HepG2 (cell line): ENCODE measurements around the gene EPB41L1. TPM values are rescaled to one million over a fixed set of nuclear protein-coding genes. Genes with fewer than 3 reads are reported as not detected.
A peak's percentile ranks its signal among the peaks of the same experiment; 100 is the strongest.

Experiments
- ARHGAP35 ChIP-seq: sonication (generic); formaldehyde crosslinking; IDR thresholded peaks from 2 replicates; pipeline ENCODE4 v1.9.0; 2022; ENCODE audit warnings: mild to moderate bottlenecking, inconsistent platforms, moderate library complexity, missing genetic modification reagents, borderline replicate concordance
- DMTF1 ChIP-seq: sonication (generic); formaldehyde crosslinking; IDR thresholded peaks from 2 replicates; pipeline ENCODE4 v1.4.0; 2020; ENCODE audit warnings: mild to moderate bottlenecking, missing genetic modification reagents
- ELF1 ChIP-seq: sonication (generic); formaldehyde crosslinking; IDR thresholded peaks from 2 replicates; pipeline ENCODE4 v1.4.0; 2020; ENCODE audit warnings: missing genetic modification reagents
- GFI1 ChIP-seq: sonication (generic); formaldehyde crosslinking; IDR thresholded peaks from 2 replicates; pipeline ENCODE4 v1.5.0; 2020; ENCODE audit warnings: missing genetic modification reagents, mild to moderate bottlenecking, borderline replicate concordance
- GLI4 ChIP-seq: sonication (generic); formaldehyde crosslinking; IDR thresholded peaks from 2 replicates; pipeline ENCODE4 v1.5.1; 2020; ENCODE audit warnings: missing genetic modification reagents, mild to moderate bottlenecking, moderate library complexity, borderline replicate concordance
- GMEB2 ChIP-seq: IDR thresholded peaks from 2 replicates; pipeline ENCODE4 v1.6.1; 2016; ENCODE audit warnings: missing biosample characterization, missing genetic modification reagents, low read depth
- JUNB ChIP-seq: sonication (generic); formaldehyde crosslinking; IDR thresholded peaks from 2 replicates; pipeline ENCODE4 v1.8.0; 2022; ENCODE audit warnings: missing genetic modification reagents, mild to moderate bottlenecking, borderline replicate concordance
- MEIS1 ChIP-seq: sonication (generic); formaldehyde crosslinking; IDR thresholded peaks from 2 replicates; pipeline ENCODE4 v1.9.0; 2021; ENCODE audit warnings: mild to moderate bottlenecking, missing genetic modification reagents, moderate library complexity, borderline replicate concordance
- MIXL1 ChIP-seq: IDR thresholded peaks from 2 replicates; pipeline ENCODE4 v1.6.1; 2016
- RCOR2 ChIP-seq: IDR thresholded peaks from 2 replicates; pipeline ENCODE4 v1.6.1; 2016; ENCODE audit warnings: missing biosample characterization, missing genetic modification reagents
- RFXANK ChIP-seq: IDR thresholded peaks from 2 replicates; pipeline ENCODE4 v1.6.1; 2016
- THAP9 ChIP-seq: sonication (generic); formaldehyde crosslinking; IDR thresholded peaks from 2 replicates; pipeline ENCODE4; 2020; ENCODE audit warnings: missing genetic modification reagents, mild to moderate bottlenecking, borderline replicate concordance
- TSC22D2 ChIP-seq: sonication (generic); formaldehyde crosslinking; IDR thresholded peaks from 2 replicates; pipeline ENCODE4 v1.5.1; 2020; ENCODE audit warnings: missing genetic modification reagents, mild to moderate bottlenecking, borderline replicate concordance
- ZNF296 ChIP-seq: sonication (generic); formaldehyde crosslinking; conservative IDR thresholded peaks from 2 replicates; pipeline ENCODE4 v1.5.0; 2020; ENCODE audit warnings: mild to moderate bottlenecking, missing genetic modification reagents
- ZNF576 ChIP-seq: sonication (generic); formaldehyde crosslinking; IDR thresholded peaks from 2 replicates; pipeline ENCODE4 v1.4.0; 2020; ENCODE audit warnings: mild to moderate bottlenecking, missing genetic modification reagents
- ZNF773 ChIP-seq: sonication (generic); formaldehyde crosslinking; IDR thresholded peaks from 2 replicates; pipeline ENCODE4 v1.4.0; 2020; ENCODE audit warnings: missing genetic modification reagents, borderline replicate concordance
- ZNF775 ChIP-seq: sonication (generic); formaldehyde crosslinking; IDR thresholded peaks from 2 replicates; pipeline ENCODE4 v1.4.0; 2020; ENCODE audit warnings: missing genetic modification reagents, mild to moderate bottlenecking, moderate library complexity, borderline replicate concordance
- polyA plus RNA-seq, 8 experiments: library from polyadenylated mRNA; depleted of rRNA in 3 of 8; stranded (reverse) in 7 of 8; unstranded in 1 of 8; fragments of >200 nt; fragmentation: Illumina TruSeq in 4 of 8; extraction: Trizol in 4 of 8; gene quantifications; 2 replicates each; pipeline versions ENCODE4 v1.2.1 to v1.2.3, GENCODE V29; 2011 to 2016; ENCODE audit warnings: low read depth in 4 of 8, missing spikeins in 1 of 8, mixed read lengths in 1 of 8; ENCODE audit not compliant: insufficient read depth in 1 of 8
- total RNA-seq, 5 experiments: library from RNA; depleted of rRNA; stranded (reverse); fragments of >200 nt; fragmentation: Illumina TruSeq; extraction: Trizol; gene quantifications; 2 replicates each; pipeline ENCODE4 v1.2.3, GENCODE V29; 2016; ENCODE audit warnings: low read depth in 1 of 5
- TF ChIP-seq, protein P1 (sequence below): sonication (generic); formaldehyde crosslinking; IDR thresholded peaks from 2 replicates; pipeline ENCODE4 v1.4.0; 2020; ENCODE audit warnings: missing genetic modification reagents, borderline replicate concordance
- TF ChIP-seq, protein P2 (sequence below): sonication (generic); formaldehyde crosslinking; IDR thresholded peaks from 2 replicates; pipeline ENCODE4 v1.4.0; 2020; ENCODE audit warnings: low read depth, mild to moderate bottlenecking, missing genetic modification reagents

EPB41L1 gene
- total and polyA plus RNA-seq, 2 of the 13 experiments (the other 11 are each of a cell fraction or from before 2014, with no cell fraction given) = 16.7 to 39.0 TPM

DNA sequence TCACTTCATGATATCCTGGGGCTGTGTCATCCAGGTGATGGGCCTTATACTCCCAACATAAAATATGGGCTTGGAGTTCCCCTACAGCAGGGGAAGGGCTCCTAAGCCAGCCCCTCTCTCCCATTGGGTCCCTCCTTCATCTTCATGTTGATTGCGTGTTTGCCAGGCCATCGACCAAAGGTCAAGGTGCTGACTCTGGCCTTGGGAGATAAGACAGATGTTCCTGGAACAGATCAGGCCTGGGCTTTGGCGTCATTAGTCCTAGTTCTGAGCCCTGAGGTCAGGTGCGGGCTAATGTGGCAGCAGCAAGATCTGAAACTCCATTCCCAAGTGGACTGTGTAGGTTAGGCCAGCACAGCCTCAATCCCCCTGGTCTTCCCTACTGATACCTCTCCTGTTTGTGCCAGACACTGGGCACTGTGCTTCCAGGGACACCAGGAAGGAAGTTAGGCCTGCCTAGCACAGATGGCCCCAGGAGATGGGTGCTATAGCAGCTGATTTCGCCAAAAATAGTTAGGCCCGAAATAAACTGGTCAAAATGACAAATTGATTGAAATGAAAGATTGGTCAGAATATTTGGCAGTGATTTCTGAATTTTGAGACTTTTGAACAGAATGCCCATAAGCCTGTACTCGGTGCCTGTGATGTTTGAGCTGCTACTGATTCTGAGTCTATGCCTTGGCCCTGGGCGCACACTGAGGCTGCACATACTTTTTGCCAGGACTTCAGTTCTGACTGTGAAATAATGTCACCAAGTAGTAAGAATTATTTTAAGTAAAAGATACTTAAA, 28.8 kb downstream of the EPB41L1 start (continued):
- TF ChIP-seq THAP9 = peak; percentile 47
- TF ChIP-seq GFI1 (CRISPR knock-in tag) = peak; percentile 70
- TF ChIP-seq JUNB (CRISPR knock-in tag) = no peak
- no peak for TF ChIP-seq ZNF773 (CRISPR knock-in tag)
- TF ChIP-seq ARHGAP35 (CRISPR knock-in tag) = no peak
- TF ChIP-seq ZNF775 (CRISPR knock-in tag) = no peak
- TF ChIP-seq GMEB2 (CRISPR knock-in tag) = peak; percentile 64; the same call in 1 of the 2 replicates
- peak; percentile 82; the same call in 1 of the 2 replicates for TF ChIP-seq RCOR2 (CRISPR knock-in tag)
- TF ChIP-seq MEIS1 (CRISPR knock-in tag) = peak; percentile 90; the same call in 1 of the 2 replicates
- TF ChIP-seq, protein P1, sequence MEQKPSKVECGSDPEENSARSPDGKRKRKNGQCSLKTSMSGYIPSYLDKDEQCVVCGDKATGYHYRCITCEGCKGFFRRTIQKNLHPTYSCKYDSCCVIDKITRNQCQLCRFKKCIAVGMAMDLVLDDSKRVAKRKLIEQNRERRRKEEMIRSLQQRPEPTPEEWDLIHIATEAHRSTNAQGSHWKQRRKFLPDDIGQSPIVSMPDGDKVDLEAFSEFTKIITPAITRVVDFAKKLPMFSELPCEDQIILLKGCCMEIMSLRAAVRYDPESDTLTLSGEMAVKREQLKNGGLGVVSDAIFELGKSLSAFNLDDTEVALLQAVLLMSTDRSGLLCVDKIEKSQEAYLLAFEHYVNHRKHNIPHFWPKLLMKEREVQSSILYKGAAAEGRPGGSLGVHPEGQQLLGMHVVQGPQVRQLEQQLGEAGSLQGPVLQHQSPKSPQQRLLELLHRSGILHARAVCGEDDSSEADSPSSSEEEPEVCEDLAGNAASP (CRISPR knock-in tag) = peak; percentile 92; the same call in 1 of the 2 replicates
- TF ChIP-seq MIXL1 (CRISPR knock-in tag) = peak; percentile 95
- peak; percentile 30; the same call in 1 of the 2 replicates for TF ChIP-seq ELF1 (CRISPR knock-in tag)
- TF ChIP-seq, protein P2, sequence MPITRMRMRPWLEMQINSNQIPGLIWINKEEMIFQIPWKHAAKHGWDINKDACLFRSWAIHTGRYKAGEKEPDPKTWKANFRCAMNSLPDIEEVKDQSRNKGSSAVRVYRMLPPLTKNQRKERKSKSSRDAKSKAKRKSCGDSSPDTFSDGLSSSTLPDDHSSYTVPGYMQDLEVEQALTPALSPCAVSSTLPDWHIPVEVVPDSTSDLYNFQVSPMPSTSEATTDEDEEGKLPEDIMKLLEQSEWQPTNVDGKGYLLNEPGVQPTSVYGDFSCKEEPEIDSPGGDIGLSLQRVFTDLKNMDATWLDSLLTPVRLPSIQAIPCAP = no peak
- no peak for TF ChIP-seq RFXANK (CRISPR knock-in tag)
- TF ChIP-seq ZNF296 = no peak
- peak; percentile 79; the same call in 1 of the 2 replicates for TF ChIP-seq DMTF1
- TF ChIP-seq TSC22D2 (CRISPR knock-in tag) = peak; percentile 69
- TF ChIP-seq ZNF576 (CRISPR knock-in tag) = peak; percentile 7; the same call in 1 of the 2 replicates
- peak; percentile 89 for TF ChIP-seq GLI4 (CRISPR knock-in tag)
